ENCODE results near the gene AGAP5. TPM values are rescaled to one million over a fixed set of nuclear protein-coding genes. Genes with fewer than 3 reads are reported as not detected.

Gene AGAP5
- total and polyA plus RNA-seq, 2 of the 13 experiments (the other 11 are each of a cell fraction or from before 2014, with no cell fraction given) = 5.3 to 7.9 TPM

GRCh38 chr10:73625884-73626752 lies 71.8 kb downstream of the AGAP5 start (continued):
- TF ChIP-seq ZSCAN5A (CRISPR knock-in tag; IDR thresholded peaks at IDR 0.05; ENCODE audit: borderline replicate concordance) = 0 out of 2 replicates have a peak, but pooled peaks have one; percentile 68
- TF ChIP-seq HBP1 (CRISPR knock-in tag; IDR thresholded peaks at IDR 0.05; ENCODE audit: low read depth) = no peak; the same call in 1 of the 2 replicates
- TF ChIP-seq ZNF781 (CRISPR knock-in tag; IDR thresholded peaks at IDR 0.05; ENCODE audit: borderline replicate concordance, not compliant biosample characterization) = peak; percentile 58
- peak; percentile 38; the same call in 1 of the 2 replicates for TF ChIP-seq MEIS1 (CRISPR knock-in tag; IDR thresholded peaks at IDR 0.05; ENCODE audit: borderline replicate concordance)
- TF ChIP-seq EP300 (IDR thresholded peaks at IDR 0.05; ENCODE audit: low read depth in 2 of 2, low read length in 2 of 2) = no peak; a peak in 1 of 4 replicates
- no peak for TF ChIP-seq EP300 (CRISPR knock-in tag; IDR thresholded peaks at IDR 0.05; ENCODE audit: borderline replicate concordance)
- TF ChIP-seq GFI1 (CRISPR knock-in tag; IDR thresholded peaks at IDR 0.05; ENCODE audit: borderline replicate concordance) = no peak
- TF ChIP-seq ZBTB42 (CRISPR knock-in tag; IDR thresholded peaks at IDR 0.05) = no peak
- TF ChIP-seq BCLAF1 (IDR thresholded peaks at IDR 0.05) = no peak
- no peak for TF ChIP-seq KLF13 (CRISPR knock-in tag; IDR thresholded peaks at IDR 0.05)
- TF ChIP-seq EED (CRISPR knock-in tag; IDR thresholded peaks at IDR 0.05) = no peak
- TF ChIP-seq ZNF577 (CRISPR knock-in tag; IDR thresholded peaks at IDR 0.05; ENCODE audit: borderline replicate concordance, low read depth) = no peak

Data from HepG2 (cell line).